AG09319 (cell line): Measurements from ENCODE around the gene SNAP47.

Source experiments
- DNase-seq: peaks from one replicate; pipeline ENCODE4 v3.0.0-alpha.2; 2010; ENCODE audit warnings: low read depth; ENCODE audit errors: extremely low read depth
- TF ChIP-seq, protein P1 (sequence below): IDR thresholded peaks from 2 replicates; pipeline ENCODE4 v1.5.1; 2011; ENCODE audit warnings: low read depth, mild to moderate bottlenecking, inconsistent platforms, low read length, moderate library complexity

SNAP47 gene

DNA sequence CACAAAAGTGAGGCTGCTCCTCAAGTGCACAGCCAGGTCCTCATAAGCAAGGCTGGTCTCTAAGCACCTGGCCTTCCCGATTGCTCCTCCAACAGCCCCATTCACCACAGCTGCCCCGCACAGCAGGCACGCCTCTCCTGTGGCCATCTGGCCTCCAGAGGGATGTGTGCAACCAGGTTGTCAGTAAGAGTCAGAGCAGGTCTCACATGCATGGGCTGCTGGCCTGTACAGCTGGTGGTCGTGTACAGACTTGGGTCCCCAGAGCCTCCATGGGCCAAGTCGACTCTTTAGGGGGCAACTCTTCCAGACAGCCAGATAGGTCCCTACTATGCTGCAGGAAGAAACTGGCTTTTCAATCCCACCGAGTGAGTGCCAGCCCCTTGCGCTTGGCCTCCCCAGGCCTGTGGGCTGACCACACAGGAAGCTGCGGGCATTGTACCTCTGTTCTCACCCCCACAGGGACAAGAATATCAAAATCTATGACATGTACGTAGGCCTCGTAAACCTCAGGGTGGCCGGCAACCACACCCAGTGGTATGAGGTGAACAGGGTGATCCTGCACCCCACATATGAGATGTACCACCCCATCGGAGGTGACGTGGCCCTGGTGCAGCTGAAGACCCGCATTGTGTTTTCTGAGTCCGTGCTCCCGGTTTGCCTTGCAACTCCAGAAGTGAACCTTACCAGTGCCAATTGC lies 81.7 kb downstream of the SNAP47 start:
- TF ChIP-seq, protein P1, sequence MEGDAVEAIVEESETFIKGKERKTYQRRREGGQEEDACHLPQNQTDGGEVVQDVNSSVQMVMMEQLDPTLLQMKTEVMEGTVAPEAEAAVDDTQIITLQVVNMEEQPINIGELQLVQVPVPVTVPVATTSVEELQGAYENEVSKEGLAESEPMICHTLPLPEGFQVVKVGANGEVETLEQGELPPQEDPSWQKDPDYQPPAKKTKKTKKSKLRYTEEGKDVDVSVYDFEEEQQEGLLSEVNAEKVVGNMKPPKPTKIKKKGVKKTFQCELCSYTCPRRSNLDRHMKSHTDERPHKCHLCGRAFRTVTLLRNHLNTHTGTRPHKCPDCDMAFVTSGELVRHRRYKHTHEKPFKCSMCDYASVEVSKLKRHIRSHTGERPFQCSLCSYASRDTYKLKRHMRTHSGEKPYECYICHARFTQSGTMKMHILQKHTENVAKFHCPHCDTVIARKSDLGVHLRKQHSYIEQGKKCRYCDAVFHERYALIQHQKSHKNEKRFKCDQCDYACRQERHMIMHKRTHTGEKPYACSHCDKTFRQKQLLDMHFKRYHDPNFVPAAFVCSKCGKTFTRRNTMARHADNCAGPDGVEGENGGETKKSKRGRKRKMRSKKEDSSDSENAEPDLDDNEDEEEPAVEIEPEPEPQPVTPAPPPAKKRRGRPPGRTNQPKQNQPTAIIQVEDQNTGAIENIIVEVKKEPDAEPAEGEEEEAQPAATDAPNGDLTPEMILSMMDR = no peak

DNA sequence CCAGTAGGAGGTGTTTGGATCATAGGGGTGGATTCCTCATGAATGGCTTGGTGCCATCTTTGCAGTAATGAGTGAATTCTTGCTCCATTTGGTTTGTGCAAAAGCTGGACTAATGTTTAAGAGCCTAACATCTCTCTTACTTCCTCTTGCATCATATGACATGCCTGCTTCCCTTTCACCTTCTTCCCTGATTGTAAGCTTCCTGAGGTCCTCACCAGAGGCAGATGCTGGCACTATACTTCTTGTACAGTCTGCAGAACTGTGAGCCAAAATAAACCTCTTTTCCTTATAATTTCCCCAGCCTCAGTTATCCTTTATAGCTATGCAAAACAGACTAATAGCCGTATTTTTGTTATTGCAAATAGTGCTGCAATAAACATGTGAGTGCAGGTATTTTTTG lies 88.3 kb downstream of the SNAP47 start:
- TF ChIP-seq, protein P1 = no peak
- no peak for DNase-seq

More for the DNA sequence above, 81.7 kb downstream of the SNAP47 start:
- no peak for DNase-seq

DNA sequence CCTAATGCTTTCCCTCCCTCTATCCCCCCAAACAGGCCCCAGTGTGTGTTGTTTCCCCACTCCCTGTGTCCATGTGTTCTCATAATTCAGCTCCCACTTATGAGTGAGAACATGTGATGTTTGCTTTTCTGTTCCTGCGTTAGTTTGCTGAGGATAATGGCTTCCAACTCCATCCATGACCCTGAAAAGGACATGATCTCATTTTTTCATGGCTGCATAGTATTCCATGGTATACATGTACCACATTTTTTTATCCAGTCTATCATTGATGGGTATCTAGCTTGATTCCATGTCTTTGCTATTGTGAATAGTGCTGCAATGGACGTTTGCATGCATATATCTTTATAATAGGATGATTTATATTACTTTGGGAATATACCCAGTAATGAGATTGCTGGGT lies 89.0 kb downstream of the SNAP47 start:
- DNase-seq = no peak
- TF ChIP-seq, protein P1 = no peak

DNA sequence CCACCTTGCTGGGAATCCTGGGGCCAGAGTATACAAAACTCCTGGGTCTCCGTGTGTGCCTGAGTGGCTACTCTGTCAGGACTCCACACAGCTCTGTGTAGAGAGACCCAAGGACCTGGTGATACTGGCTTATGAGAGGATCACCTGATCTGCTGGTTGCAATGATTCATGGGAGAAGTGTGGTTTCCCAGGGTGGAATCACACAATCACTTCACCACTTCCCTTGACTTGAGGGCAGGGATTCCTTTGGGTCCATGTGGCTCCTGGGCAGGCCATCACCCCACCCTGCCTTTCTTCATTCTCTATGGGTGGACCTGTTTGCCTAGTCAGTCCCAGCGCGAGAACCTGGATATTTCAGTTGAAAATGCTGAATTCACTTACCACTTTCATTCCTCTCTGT lies 93.6 kb downstream of the SNAP47 start:
- DNase-seq = no peak
- TF ChIP-seq, protein P1 = no peak
